SK-N-SH treated with all-trans-retinoic acid at 6 μM for 48 hours (cell line): ENCODE data around the gene MCM7.

Source experiments
- CREB5 ChIP-seq: fragments of 250-450 bp; sonication (Bioruptor Pico); IDR thresholded peaks from 2 replicates; pipeline ENCODE4 v1.5.1; 2020; ENCODE audit warnings: low read depth, mild to moderate bottlenecking, moderate library complexity
- ESRRG ChIP-seq: fragments of 250-450 bp; sonication (Bioruptor Pico); IDR thresholded peaks from 2 replicates; pipeline ENCODE4 v1.6.1; 2021; ENCODE audit warnings: mild to moderate bottlenecking
- PATZ1 ChIP-seq: fragments of 250-450 bp; sonication (Bioruptor Pico); IDR thresholded peaks from 2 replicates; pipeline ENCODE4 v1.8.0; 2020; ENCODE audit warnings: mild to moderate bottlenecking, moderate library complexity, borderline replicate concordance
- RARB ChIP-seq: fragments of 250-450 bp; sonication (Bioruptor Pico); IDR thresholded peaks from 2 replicates; pipeline ENCODE4 v1.8.0; 2021; ENCODE audit warnings: mild to moderate bottlenecking, moderate library complexity

- TF ChIP-seq RARB (CRISPR knock-in tag) = no peak
- no peak for TF ChIP-seq PATZ1 (CRISPR knock-in tag)
- TF ChIP-seq ESRRG = no peak
- no peak for TF ChIP-seq CREB5 (CRISPR knock-in tag)
Observed at GRCh38 chr7:100124301-100125230, 23.4 kb upstream of the MCM7 start.
